Suprapubic skin (tissue), 3 donors: ENCODE data around the gene CTAGE1.

Experiments used
- CTCF ChIP-seq, 2 donors: fragments of 200-600 bp in 1 of 2; fragments of 450-650 bp in 1 of 2; sonication (generic) in 1 of 2; IDR thresholded peaks; one replicate each; pipeline ENCODE4 v1.5.1; 2016 to 2019; ENCODE audit warnings: antibody characterized with exemption in 2 of 2, mild to moderate bottlenecking in 1 of 2, moderate library complexity in 1 of 2
- EP300 ChIP-seq: sonication (generic); formaldehyde crosslinking; IDR thresholded peaks from one replicate; pipeline ENCODE4 v1.6.1; 2017; ENCODE audit warnings: antibody characterized with exemption
- POLR2A ChIP-seq, 2 donors: fragments of 450-650 bp; IDR thresholded peaks; one replicate each; pipeline ENCODE4 v1.6.1; 2017; ENCODE audit warnings: antibody characterized with exemption in 2 of 2, mild to moderate bottlenecking in 2 of 2, moderate library complexity in 2 of 2

DNA sequence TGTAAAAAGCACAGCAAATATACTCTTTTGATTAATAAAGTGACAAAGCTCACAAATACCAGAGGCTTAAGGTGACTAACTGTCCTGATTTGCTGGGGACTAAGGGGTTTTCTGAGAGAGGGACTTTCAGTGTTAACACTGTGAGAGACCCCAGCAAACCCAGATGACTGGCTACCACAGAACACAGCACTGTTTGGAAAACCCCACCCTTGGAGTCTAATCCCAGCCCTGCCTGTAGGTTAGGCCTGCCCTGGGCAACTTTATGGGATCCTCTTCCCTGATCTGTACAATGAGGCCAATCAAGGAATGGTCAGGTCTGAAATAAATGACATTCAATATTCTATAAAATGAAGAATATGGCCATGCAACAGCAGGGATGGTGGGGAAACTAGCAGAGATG, 30.5 kb upstream of the CTAGE1 start:
- TF ChIP-seq CTCF (IDR thresholded peaks at IDR 0.05) = no peak
- no peak for TF ChIP-seq POLR2A (IDR thresholded peaks at IDR 0.05)
- no peak for TF ChIP-seq EP300
